ENCODE results near the gene PLOD1.
"Not testable (repeated sequence)": the region's sequence is repeated elsewhere in the genome, so short reads cannot be mapped to it uniquely, and the experiment has no call there.

PLOD1 gene

DNA sequence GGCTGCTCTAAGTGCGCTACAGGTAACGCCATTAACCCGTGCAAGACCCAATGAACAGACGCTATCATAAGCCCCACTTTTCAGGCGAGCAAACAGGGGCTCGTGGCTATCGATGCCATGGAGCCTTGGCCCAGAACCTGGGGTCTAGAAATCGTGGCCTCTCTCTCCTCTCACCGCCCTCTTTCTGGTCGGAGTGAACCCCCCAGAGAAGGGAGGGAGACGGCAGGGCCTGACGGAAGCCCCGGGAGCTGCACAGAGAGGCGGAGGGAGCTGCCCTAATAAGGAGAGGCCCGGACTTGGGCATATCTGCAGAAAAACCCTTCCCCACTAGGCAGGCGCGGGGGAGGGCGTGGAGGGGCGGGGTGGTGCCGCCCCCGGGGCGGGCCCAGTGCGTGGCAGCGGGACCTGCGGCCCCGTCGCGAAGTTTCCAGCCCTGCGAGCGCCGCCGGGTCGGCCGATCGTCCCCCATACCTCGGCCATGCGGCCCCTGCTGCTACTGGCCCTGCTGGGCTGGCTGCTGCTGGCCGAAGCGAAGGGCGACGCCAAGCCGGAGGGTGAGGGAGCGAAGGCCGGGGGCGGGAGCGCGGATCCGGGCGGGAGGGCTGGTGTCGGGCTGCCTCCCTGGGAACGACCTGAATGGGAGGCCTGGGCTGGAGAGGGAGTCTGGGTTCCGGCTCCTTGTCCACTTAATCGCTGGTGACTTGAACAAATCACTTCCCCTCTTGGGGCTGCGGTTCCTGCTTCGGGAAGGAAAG lies at the start of gene PLOD1:
Gene PLOD1, plus strand, starts transcription at position 416 of the 755 bp plus-strand sequence. Its CDS starts 63 bp downstream, at position 479.
- peak; percentile 75 to 82 for DNase-seq

DNA sequence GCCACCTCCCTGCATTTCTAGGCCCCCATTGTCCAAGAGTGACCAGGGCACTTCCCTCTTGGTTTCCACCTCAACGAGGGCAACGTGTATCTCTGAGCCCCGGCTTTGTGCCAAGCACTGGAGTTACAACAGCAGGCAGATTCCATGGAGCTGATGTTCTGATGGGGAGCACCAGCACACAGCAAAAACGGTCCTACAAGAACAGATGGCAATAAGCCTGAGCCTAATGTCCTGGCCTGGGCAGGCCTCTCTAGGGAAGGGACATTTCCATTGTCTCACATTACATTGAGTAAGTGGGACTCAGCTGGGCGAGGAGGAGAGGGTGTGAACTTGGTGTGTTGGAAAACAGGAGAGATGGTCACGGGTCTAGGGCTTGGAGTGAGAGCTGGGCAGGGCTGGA lies 48.6 kb upstream of the PLOD1 start:
- DNase-seq = no peak

DNA sequence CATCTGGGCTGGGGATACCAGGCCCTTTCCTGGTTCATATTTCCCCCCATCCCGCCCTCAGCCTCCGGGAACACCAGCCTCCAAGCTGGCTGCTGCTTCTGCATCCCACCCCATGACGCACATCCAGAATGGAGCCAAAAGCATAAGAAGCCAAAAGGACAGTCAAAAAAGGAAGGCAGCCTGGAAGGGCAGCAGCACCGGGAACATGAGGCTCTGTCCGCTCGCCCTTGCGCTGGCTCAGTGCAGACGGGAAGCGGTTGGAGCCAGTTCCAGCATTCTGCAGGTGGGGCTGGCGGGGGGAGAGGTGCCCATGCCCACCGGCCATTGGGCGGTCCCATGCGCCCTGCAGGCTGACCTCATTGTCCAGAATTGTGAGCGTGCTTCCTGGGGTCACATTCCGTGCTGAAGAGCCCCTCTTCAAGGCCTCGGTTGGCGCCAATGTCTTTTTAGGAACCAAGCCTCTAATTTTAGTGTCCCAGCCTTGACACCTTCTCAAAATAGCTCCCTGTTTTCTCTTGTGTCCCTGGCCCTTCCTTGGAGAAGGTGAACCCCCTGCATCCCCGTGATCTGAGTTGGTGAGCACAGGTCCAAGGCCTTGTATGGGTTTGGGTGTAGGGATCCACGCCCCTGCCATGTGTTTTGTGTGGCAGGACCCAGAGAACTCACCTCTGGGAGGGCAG lies 47.4 kb upstream of the PLOD1 start:
- no peak for DNase-seq

DNA sequence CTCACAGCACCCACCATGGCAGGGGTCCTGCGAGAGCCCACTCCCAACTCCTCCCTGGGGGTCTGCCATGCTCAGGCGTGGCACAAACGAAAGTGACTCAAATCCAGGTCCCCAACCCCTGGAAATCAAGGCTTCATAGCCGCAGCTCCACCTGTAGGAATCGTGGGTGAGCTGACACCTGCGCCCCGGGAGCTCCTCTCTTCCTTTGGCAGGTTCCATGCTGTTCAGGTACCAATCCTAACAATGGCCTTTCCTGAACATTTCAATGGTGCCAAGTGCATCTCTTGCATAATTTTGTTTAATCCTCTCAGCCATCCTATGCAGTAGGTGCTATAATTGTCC lies 46.9 kb upstream of the PLOD1 start:
- no peak for DNase-seq

DNA sequence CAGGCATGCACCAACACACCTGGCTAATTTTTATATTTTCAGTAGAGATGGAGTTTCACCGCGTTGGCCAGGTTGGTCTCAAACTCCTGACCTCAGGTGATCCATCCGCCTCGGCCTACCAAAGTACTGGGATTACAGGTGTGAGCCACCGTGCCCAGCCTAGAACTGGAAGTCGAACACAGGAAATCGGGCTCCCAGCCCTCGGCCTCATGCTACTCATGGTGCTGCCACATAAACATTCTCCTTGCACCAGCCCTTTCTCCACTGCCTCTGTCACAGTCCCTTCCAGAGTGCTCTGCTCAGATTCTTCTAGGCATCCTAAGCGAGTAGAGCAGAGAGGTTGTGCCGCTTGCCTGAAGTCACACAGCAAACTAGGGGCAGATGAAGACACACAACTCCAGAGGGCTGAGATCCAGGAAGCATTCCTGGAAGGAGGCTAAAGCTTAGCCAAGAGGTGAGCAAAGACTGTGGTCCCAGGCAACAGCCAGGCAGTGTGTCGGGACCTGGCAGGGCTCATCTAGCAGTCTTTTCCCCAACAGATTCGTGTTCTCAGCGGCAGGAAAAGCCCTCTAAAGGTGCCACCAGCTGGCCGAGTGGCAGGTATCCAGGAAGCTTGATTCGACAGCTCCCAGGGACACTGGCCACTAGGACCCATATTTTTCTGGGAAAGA lies 46.2 kb upstream of the PLOD1 start:
- no peak for DNase-seq

DNA sequence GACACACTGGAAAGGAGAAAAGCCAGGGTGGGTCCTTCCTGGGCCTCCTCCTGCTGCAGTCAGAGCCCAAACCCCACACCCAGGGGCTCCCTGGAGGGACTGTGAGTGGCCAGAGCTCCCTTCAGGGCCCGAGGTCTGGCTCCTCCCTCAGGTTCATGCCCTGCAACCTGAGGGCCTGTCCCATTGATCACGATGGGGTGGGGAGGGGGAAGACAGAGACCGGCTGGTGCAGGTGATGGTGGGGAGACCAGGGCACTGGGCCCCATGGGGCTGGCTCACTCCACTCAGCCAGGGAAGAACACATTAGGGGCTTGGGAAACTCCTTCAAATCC lies 45.7 kb upstream of the PLOD1 start:
- DNase-seq = no peak

DNA sequence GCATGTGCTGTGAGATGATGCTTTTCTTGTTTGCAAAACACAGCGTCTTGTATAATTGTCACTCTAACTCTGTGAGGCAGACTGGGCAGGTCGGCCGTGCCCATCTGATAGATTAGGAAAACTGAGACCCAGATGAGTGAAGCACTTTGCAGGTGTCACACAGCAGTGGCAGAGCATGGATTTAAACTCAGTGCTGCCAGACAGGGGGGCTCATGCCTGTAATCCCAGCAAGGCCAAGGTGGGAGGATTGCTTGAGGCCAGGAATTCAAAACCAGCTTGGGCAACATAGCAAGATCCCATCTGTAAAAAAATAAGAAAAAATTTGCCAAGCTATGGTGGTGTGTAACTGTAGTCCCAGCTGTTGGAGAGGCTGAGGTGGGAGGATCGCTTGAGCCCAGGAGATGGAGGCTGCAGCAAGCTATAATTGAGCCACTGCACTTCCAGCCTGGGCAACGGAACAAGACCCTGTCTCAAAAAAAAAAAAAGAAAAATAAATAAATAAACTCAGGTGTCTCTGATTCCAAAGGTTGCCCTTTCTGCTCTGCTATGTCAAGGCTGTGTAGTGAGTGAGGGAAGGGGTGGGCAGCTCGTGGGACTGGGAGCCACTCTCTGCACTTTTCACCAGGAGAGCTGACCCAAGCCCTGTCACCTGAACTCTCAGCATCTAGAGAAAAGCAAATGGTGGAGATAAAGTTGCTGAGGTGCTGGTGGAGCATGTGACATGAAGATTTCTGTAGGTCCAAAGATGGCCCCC lies 42.9 kb upstream of the PLOD1 start:
- DNase-seq = no peak

DNA sequence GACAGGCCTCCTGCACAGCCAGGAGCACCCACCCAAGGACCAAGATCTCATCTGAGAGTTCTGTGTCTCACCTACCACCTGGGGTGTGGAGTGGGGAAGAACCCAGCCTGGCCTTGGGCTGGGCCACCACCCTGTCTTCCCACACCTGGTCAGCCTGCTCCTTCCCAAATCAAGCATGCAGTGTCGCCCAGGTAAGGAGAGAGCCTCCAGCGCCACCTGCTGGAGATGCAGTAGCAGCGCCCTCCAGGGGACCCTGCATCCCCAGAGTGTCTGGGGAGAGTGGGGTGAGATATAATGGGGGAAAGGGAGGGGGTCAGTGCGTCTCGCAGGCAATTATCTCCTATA lies 40.6 kb upstream of the PLOD1 start:
- peak; percentile 8 to 60 for DNase-seq

DNA sequence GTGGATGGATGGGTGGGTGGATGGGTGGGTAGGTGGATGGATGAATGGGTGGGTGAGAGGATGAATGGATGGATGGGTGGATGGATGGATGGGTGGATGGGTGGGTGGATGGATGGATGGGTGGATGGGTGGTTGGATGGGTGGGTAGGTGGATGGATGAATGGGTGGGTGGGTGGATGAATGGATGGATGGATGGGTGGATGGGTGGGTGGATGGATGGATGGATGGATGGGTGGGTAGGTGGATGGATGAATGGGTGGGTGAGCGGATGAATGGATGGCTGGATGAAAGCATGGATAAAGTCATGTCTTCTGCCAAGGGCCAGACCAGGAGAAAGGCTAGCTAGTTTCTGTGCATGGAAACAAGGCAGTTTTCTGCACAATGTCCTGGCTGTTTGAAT lies 40.0 kb upstream of the PLOD1 start:
- not testable (repeated sequence) for DNase-seq

DNA sequence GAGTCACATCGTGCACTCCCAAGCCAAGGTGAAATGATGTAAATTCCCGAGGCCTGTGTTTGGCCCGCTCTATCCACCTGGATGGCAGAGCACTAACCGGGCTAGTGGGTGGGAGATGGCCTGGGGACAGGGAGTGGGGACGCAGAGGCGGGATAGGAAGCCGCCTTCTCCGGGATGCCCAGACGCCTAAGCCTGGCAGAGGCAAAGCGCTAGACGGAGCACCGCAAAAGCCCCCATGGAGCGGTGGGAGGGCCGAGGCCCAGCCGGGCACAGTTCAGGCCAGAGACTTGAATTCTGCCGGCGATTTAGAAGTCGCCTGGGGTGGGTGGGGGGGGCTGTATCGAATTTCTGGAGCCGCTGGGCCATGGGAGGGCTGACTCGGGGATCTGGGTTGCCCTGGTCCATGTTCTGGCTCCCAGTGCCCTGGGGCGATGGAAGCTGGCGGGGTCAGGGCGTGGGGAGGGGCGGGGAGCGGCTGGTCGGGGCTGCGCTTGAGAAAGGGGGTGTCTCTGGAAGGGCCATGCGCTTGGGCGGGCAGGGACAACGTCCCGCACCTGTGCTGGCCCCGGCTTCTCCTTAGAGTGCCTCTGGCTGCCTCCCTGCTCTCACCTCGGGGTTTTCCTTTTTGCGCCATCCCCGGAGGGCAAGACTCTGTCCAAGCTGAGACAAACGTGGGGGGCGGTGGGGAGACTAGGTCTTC lies 36.3 kb upstream of the PLOD1 start:
- DNase-seq = no peak

DNA sequence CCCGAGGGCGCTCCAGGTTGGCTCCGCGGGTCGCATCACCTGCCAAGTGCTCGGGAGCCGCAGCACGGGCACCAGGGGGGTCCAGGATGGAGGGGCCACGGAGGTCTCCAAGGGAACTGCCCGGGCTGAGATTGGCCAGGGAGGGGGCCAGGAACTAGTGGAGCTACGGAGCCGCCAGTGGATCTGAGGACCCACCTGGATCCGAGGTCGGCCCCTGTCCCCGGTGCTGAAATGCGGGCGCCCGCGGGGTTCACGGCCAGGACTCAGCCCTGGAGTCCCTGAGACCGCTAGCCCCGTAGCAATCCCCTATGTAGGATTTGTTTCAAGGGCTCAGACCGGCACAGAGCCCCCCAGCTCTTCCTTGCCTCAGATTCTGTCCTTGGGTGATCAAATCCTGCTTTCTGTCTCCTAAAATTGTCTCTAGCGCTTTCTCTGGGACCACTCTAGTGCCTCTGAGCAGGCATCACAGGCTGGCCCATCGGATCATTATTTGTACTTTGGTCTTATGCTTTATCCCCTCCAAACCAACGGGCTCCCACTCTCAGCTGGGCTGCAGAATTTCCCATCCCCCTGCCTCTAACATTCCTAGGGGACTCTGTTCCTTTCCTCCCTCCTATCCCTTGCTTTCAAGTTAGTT lies 35.6 kb upstream of the PLOD1 start:
- no peak for DNase-seq

DNA sequence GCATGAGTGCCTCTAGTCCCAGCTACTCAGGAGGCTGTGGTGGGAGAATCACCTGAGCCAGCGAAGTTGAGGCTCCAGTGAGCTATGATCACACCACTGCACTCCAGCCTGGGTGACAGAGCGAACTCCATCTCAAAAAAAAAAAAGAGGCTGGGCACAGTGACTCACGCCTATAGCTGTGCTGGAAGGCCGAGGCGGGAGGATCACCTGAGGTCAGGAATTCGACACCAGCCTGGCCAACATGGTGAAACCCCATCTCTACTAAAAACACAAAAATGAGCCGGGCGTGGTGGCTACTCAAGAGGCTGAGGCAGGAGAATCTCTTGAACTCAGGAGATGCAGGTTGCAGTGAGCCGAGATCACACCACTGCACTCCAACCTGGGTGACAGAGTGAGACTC lies 33.1 kb upstream of the PLOD1 start:
- DNase-seq = not testable (repeated sequence)

DNA sequence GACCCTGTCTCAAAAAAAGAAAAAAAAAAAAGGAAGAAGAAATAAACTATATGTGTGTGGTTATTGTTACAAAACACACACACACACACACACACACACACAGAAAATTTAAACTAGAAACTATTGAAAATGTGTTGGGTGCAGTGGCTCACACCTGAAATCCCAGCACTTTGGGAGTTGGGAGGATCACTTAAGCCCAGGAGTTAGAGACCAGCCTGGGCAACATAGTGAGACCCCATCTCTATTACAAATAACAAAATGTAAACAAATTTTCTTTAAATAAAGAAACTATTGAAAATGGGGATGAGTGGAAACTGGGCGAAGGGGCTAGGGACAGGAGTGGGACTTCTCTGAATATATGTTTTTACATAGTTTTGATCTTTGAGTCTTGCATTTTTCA lies 31.3 kb upstream of the PLOD1 start:
- DNase-seq = no peak

DNA sequence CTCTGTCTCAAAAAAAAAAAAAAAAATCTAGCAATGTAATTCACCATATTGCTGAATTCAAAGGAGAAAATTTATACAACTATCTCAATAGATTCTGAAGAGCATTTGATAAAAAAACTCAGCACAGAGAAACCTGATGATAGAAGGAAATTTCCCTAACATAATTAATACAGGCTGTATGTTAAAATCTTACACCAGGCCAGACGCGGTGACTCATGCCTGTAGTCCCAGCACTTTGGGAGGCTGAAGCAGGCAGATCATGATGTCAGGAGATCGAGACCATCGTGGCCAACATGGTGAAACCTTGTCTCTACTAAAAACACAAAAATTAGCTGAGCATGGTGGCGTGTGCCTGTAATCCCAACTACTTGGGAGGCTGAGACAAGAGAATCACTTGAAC lies 30.4 kb upstream of the PLOD1 start:
- not testable (repeated sequence) for DNase-seq

DNA sequence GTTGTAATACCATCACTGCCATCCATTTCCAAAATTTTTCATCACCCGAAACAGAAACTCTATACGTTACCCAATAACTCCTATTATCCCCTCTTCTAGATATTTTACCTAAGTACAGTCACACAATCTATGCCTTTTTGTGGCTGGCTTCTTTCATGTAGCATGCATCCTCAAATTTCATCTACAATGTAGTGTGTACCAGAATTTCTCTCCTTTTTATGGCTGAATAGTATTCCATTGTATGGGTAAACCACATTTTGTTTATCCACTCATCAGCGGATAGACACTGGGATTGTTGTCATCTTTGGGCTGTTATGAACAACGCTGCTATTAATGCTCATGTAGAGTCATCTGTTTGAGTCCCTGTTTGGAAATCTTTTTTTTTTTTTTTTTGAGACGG lies 29.5 kb upstream of the PLOD1 start:
- DNase-seq = no peak

DNA sequence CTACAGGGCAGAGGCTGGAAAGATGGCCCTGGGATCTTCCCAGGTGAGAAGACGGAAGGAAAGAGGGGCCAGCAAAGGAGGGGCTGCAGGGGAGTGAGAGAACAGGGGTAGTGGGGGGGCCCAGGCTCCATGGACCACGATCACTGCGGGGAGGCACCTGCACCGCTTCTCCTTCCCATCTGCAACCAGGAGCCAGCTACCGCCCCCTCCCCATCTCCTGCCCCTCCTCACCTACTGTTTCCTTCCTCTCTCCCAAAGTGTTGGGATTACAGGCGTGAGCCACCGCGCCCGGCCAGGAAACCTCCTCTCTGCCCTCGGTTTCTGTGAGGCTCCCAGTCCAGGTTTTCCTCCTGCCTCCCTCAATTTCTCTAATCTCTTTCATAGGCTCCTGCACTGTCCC lies 27.6 kb upstream of the PLOD1 start:
- no peak for DNase-seq

DNA sequence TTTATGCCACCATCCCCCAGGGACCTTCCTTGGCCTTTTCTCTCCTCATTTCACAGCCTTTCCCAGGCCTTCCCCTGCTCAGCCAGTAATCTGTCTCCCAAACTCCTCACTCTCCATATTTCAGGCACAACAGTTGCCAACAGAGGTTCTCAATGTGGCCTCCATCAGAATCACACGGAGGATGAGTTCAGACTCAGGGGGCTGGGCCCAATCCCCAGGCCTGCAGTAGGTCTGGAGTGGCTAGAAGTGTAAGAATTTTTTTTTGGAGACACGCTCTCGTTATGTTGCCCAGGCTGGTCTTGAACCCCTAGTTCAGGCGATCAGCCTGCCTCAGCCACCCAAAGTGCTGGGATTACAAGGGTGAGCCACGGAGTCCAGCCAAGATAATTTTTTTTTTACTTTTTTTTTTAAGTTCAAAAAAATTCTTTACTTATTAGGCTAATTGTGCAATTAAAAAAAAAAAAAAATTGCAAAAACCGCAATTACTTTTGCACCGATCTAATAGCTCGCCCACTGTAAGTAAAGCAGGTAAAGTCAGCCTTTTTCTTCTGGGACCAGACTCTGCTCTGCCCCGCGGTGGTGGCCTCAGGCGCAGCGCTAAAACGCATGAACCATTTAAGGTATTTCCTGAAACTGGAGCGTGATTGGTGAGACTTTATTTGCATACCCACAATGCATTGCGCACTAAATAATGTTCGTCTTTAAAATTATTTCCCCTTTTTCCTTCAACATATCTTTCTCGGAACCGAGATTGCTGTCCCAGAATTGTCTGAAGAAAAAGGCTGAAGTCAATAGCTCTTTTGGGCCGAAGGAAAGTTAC lies 27.0 kb upstream of the PLOD1 start:
- peak; percentile 86 to 98 for DNase-seq

DNA sequence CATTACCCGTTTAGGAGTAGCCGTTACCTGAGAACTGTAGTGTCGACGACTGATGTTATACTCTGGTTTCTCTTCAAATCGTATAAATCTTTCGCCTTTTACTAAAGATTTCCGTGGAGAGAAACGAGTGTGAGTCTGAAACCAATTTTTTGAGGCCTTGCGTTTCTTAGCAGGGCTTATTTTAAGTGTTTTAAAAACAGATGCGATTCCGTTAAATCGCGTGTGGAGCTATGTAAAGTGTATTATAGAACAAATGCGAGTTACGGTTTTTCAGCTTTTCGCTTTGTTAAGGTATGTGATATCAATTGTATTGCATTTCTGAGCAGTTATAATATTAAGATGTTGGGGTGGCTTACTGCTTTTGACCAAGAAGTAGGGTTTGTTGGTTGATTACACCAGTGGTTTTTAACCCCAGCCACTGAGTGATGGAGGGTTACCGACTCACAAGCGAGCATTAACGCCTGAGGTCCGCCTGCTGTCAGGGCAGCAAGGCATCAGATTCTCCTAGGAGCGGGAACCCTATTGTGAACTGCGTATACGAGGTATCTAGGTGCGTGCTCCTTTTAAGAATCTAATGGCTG lies 26.3 kb upstream of the PLOD1 start:
- peak; percentile 96 to 97 for DNase-seq

DNA sequence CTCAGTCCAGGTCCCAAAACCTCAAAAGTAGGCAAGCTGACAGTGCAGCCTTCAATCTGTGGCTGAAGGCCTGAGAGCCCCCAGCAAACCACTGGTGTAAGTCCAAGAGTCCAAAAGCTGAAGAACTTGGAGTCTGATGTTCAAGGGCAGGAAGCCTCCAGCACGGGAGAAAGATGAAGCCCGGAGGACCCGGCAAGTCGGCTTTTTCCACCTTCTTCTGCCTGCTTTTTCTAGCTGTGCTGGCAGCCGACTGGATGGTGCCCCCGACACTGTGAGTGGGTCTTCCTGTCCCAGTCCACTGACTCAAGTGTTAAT lies 23.6 kb upstream of the PLOD1 start:
- not testable (repeated sequence) for DNase-seq

DNA sequence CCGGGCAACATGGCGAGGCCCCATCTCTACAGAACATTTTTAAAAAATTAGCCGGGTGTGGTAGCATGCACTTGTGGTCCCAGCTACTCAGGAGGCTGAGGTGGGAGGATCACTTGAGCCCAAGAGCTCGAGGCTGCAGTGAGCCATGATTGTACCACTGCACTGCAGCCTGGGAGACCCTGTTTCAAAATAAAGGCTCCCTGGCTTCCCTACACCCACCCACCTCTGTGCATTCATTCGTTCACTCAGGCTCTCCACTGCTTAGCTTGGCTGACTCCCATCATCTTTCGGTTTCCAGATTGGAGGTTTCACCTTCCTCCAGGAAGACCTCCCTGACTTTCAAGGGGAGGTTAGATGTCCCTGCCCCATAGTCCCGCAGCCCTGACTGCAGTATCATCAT lies 22.5 kb upstream of the PLOD1 start:
- no peak for DNase-seq

DNA sequence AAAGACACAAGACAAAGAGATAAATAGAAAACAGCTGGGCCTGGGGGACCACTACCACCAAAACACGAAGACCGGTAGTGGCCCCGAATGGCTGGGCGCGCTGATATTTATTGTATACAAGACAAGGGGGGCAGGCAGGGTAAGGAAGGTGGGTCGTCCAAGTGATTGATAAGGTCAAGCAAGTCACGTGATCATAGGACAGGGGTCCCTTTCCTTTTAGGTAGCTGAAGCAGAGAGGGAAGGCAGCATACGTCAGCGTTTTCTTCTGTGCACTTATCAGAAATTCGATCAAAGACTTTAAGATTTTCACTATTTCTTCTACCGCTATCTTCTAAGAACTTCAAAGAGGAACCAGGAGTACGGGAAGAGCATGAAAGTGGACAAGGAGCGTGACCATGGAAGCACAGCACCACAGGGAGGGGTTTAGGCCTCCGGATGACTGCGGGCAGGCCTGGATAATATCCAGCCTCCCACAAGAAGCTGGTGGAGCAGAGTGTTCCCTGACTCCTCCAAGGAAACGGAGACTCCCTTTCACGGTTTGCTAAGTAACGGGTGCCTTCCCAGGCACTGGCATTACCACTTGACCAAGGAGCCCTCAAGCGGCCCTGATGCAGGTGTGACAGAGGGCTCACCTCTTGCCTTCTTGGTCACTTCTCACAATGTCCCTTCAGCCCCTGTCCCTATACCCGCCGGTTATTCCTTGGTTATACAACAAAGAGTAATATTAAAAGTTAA lies 21.9 kb upstream of the PLOD1 start:
- DNase-seq = not testable (repeated sequence)
